Endodermal cell (in vitro differentiated cells): ENCODE data around the gene ANKRD52. TPM values are rescaled to one million over a fixed set of nuclear protein-coding genes. Genes with fewer than 3 reads are reported as not detected.
A peak's percentile ranks its signal among the peaks of the same experiment; 100 is the strongest.

Experiments
- DNase-seq: peaks from one replicate; pipeline ENCODE4 v3.0.0-alpha.2; 2017
- H3K27ac ChIP-seq: 2 replicates; pipeline ENCODE4 v1.5.1; 2013; ENCODE audit warnings: mild to moderate bottlenecking, low read depth, low read length, moderate library complexity
- H3K27me3 ChIP-seq: 2 replicates; pipeline ENCODE4 v1.6.1; 2013; ENCODE audit warnings: mild to moderate bottlenecking, low read length, moderate library complexity; ENCODE audit not compliant: insufficient read depth, control insufficient read depth, poor library complexity, severe bottlenecking
- H3K36me3 ChIP-seq: 2 replicates; pipeline ENCODE4 v1.7.0; 2013; ENCODE audit warnings: mild to moderate bottlenecking, low read length, moderate library complexity; ENCODE audit not compliant: control insufficient read depth, insufficient read depth
- H3K4me1 ChIP-seq: one replicate; pipeline ENCODE4 v1.7.0; 2013; ENCODE audit warnings: low read length; ENCODE audit not compliant: control insufficient read depth, insufficient read depth
- H3K4me3 ChIP-seq: 2 replicates; pipeline ENCODE4 v1.5.1; 2013; ENCODE audit warnings: mild to moderate bottlenecking, low read length, moderate library complexity
- H3K9ac ChIP-seq: 2 replicates; pipeline ENCODE4 v1.6.1; 2013; ENCODE audit warnings: mild to moderate bottlenecking, low read length, moderate library complexity; ENCODE audit not compliant: poor library complexity, severe bottlenecking; ENCODE audit errors: extremely low read depth
- H3K9me3 ChIP-seq: 2 replicates; pipeline ENCODE4 v1.6.1; 2013; ENCODE audit warnings: mild to moderate bottlenecking, low read length, moderate library complexity; ENCODE audit not compliant: control insufficient read depth
- H3K27ac Mint-ChIP-seq: 2 replicates; pipeline ENCODE4 v1.8.0; 2020; ENCODE audit warnings: mixed read lengths
- H3K27me3 Mint-ChIP-seq: 2 replicates; pipeline ENCODE4 v1.8.0; 2021; ENCODE audit warnings: mild to moderate bottlenecking, mixed read lengths; ENCODE audit not compliant: insufficient read depth
- H3K36me3 Mint-ChIP-seq: 2 replicates; pipeline ENCODE4 v1.8.0; 2020; ENCODE audit warnings: low read depth, mixed read lengths
- H3K4me1 Mint-ChIP-seq: 2 replicates; pipeline ENCODE4 v1.8.0; 2020; ENCODE audit warnings: mixed read lengths
- H3K4me3 Mint-ChIP-seq: 2 replicates; pipeline ENCODE4 v1.8.0; 2020; ENCODE audit warnings: mild to moderate bottlenecking, moderate library complexity, mixed read lengths
- H3K9me3 Mint-ChIP-seq: 2 replicates; pipeline ENCODE4 v1.8.0; 2020; ENCODE audit warnings: mild to moderate bottlenecking, mixed read lengths
- WGBS, 2 experiments: methylation state at CpG; one replicate each; pipeline versions ENCODE4 v1.1.5 to v1.1.7; 2013; ENCODE audit warnings: missing lambda C conversion rate in 2 of 2, mixed read lengths in 1 of 2; ENCODE audit not compliant: insufficient coverage in 1 of 2, insufficient read length in 1 of 2; 5-methylcytosine and 5-hydroxymethylcytosine counted together
- total RNA-seq, 2 donors: library from RNA; stranded (reverse); fragmentation: NEBNext Ultra II Directional in 1 of 2; extraction: Animal tissue kit (Norgen Biotek cat#: 25700) in 1 of 2; gene quantifications; 2 replicates in 1 of 2; 3 replicates in 1 of 2; pipeline ENCODE4 v1.2.1, GENCODE V29; 2021
- TF ChIP-seq, protein P1 (sequence below): fragments of 200-600 bp; sonication (generic); conservative IDR thresholded peaks from 2 replicates; pipeline ENCODE4 v1.5.0; 2021; ENCODE audit warnings: antibody characterized with exemption, mild to moderate bottlenecking

Gene ANKRD52
- total RNA-seq, 2 donors from 2014 or later: 39.3 to 54.9 TPM

GRCh38 chr12:56188778-56189098 is 69.4 kb downstream of the ANKRD52 start:
- 0% methylated on average over 2 to 17 of the region's 17 CpGs for WGBS, 2 experiments
- H3K27me3 ChIP-seq: no peaks in the 10 kb centered on the region
- no peaks in the 10 kb centered on the region for H3K27me3 Mint-ChIP-seq
- peak overlapping the region; percentile 90 for H3K4me3 ChIP-seq
- peaks cover 37% of the 10 kb centered on the region for H3K36me3 Mint-ChIP-seq
- H3K9me3 ChIP-seq: no peaks in the 10 kb centered on the region
- peak overlapping the region; percentile 92 for H3K27ac Mint-ChIP-seq
- no peaks in the 10 kb centered on the region for H3K9me3 Mint-ChIP-seq
- H3K4me1 Mint-ChIP-seq: peaks cover 12% of the 10 kb centered on the region
- TF ChIP-seq, protein P1, sequence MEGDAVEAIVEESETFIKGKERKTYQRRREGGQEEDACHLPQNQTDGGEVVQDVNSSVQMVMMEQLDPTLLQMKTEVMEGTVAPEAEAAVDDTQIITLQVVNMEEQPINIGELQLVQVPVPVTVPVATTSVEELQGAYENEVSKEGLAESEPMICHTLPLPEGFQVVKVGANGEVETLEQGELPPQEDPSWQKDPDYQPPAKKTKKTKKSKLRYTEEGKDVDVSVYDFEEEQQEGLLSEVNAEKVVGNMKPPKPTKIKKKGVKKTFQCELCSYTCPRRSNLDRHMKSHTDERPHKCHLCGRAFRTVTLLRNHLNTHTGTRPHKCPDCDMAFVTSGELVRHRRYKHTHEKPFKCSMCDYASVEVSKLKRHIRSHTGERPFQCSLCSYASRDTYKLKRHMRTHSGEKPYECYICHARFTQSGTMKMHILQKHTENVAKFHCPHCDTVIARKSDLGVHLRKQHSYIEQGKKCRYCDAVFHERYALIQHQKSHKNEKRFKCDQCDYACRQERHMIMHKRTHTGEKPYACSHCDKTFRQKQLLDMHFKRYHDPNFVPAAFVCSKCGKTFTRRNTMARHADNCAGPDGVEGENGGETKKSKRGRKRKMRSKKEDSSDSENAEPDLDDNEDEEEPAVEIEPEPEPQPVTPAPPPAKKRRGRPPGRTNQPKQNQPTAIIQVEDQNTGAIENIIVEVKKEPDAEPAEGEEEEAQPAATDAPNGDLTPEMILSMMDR: no peak
- H3K9ac ChIP-seq: peak overlapping the region; percentile 74
- H3K4me1 ChIP-seq: peaks cover 5% of the 10 kb centered on the region
- peak overlapping the region; percentile 84 for H3K27ac ChIP-seq
- DNase-seq: peak; percentile 85
- peak overlapping the region; percentile 97 for H3K4me3 Mint-ChIP-seq
- H3K36me3 ChIP-seq: peaks cover 45% of the 10 kb centered on the region

DNA sequence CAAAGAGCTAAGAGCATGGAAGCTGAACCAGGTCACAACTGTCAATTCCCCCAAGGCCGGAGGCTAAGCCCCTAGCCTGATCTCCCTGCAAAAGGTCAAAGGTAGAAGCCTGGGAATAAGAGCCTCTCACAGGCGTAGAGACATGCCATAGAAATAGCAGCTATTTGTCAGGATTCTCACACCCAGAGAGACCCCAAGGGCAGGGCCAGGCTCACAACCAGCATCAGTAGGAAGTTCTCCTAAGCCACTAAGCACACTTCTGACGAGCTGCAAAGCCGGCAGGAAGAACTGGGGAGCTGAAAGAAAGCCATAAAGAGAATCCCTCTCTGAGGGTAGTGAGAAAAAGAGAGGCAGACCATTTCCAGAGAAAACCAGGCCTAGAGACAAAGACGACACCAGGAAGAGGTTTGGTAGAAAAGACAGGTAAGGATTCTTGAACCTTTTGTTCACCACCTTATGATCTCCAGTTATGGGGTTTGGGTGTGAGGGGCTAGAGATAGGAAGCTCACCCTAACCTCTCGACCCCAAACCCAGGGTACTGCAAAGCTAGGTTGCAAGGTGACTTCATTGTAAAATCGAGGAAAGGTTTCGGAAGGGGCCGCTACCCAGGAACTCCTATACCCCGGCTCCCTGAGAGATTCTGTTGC is 69.9 kb downstream of the ANKRD52 start:
- Mint-ChIP-seq H3K36me3 (peaks cover 38% of the 10 kb centered on the region), H3K9me3 (no peaks in the 10 kb centered on the region), H3K4me1 (peaks cover 12% of the 10 kb centered on the region), H3K27me3 (no peaks in the 10 kb centered on the region), H3K4me3 (peak overlapping the region; percentile 97), H3K27ac (peak overlapping the region; percentile 92)
- peak; percentile 79 for DNase-seq
- H3K4me1 ChIP-seq: peaks cover 5% of the 10 kb centered on the region
- peaks cover 45% of the 10 kb centered on the region for H3K36me3 ChIP-seq
- peak overlapping the region; percentile 74 for H3K9ac ChIP-seq
- no peaks in the 10 kb centered on the region for H3K9me3 ChIP-seq
- H3K4me3 ChIP-seq: peak overlapping the region; percentile 90
- TF ChIP-seq, protein P1: no peak
- H3K27me3 ChIP-seq: no peaks in the 10 kb centered on the region
- peak overlapping the region; percentile 84 for H3K27ac ChIP-seq
- WGBS, 2 experiments: 14 to 16% methylated on average over 8 to 10 of the region's 10 CpGs

Other genes with a start within 250 kb of the ANKRD52 start
- gene IKZF4, start 237.3 kb downstream of the ANKRD52 start, total RNA-seq: 10 to 100 TPM in 1 of 2 donors, 1 to 10 TPM in 1; 9.8 to 10.2 TPM
- 10 to 100 TPM; 35.8 to 58.6 TPM for gene RPS26, start 216.5 kb downstream of the ANKRD52 start, total RNA-seq
- 10 to 100 TPM; 45.7 to 51.8 TPM for gene ERBB3, start 178.2 kb downstream of the ANKRD52 start, total RNA-seq
- 100 to 1,000 TPM; 128 to 161 TPM for gene PA2G4, start 153.8 kb downstream of the ANKRD52 start, total RNA-seq
- 1,000 to 10,000 TPM; 4,305 to 4,379 TPM for gene RPL41, start 141.8 kb downstream of the ANKRD52 start, total RNA-seq
- 1 to 10 TPM; 7.9 to 9.1 TPM for gene ZC3H10, start 140.1 kb downstream of the ANKRD52 start, total RNA-seq
- gene ESYT1, start 130.1 kb downstream of the ANKRD52 start, total RNA-seq: 100 to 1,000 TPM in 1 of 2 donors, 10 to 100 TPM in 1; 97.0 to 118 TPM
- gene MYL6B, start 105.8 kb downstream of the ANKRD52 start, total RNA-seq: 100 to 1,000 TPM; 153 to 191 TPM
- gene MYL6, start 100.0 kb downstream of the ANKRD52 start, total RNA-seq: 1,000 to 10,000 TPM; 1,640 to 1,647 TPM
- gene SMARCC2, start 68.9 kb downstream of the ANKRD52 start, total RNA-seq: 100 to 1,000 TPM; 127 to 129 TPM
- 10 to 100 TPM; 45.8 to 48.9 TPM for gene RNF41, start 36.5 kb downstream of the ANKRD52 start, total RNA-seq
- 10 to 100 TPM; 27.0 to 35.1 TPM for gene NABP2, start 34.0 kb downstream of the ANKRD52 start, total RNA-seq
- gene SLC39A5, start 28.3 kb downstream of the ANKRD52 start, total RNA-seq: 1 to 10 TPM; 2.5 to 3.2 TPM
- gene COQ10A, start 8.6 kb upstream of the ANKRD52 start, total RNA-seq: 10 to 100 TPM; 20.5 to 23.2 TPM
- 100 to 1,000 TPM; 134 to 167 TPM for gene CS, start 41.9 kb upstream of the ANKRD52 start, total RNA-seq
- gene CNPY2, start 57.6 kb upstream of the ANKRD52 start, total RNA-seq: 100 to 1,000 TPM; 183 to 198 TPM
- gene PAN2, start 75.6 kb upstream of the ANKRD52 start, total RNA-seq: 10 to 100 TPM; 66.5 to 90.3 TPM
- gene IL23A, start 80.5 kb upstream of the ANKRD52 start, total RNA-seq: 10 to 100 TPM in 1 of 2 donors, 1 to 10 TPM in 1; 4.6 to 10.4 TPM
- gene STAT2, start 101.7 kb upstream of the ANKRD52 start, total RNA-seq: 100 to 1,000 TPM; 107 to 112 TPM
- not detected for gene APOF, start 104.5 kb upstream of the ANKRD52 start, total RNA-seq
- gene TIMELESS, start 191.0 kb upstream of the ANKRD52 start, total RNA-seq: 10 to 100 TPM; 64.5 to 85.3 TPM
- gene MIP, start 196.3 kb upstream of the ANKRD52 start, total RNA-seq: not detected
- 1 to 10 TPM; 2.9 to 3.8 TPM for gene SPRYD4, start 210.2 kb upstream of the ANKRD52 start, total RNA-seq
- 1 to 10 TPM; 1.5 to 2.7 TPM for gene GLS2, start 229.8 kb upstream of the ANKRD52 start, total RNA-seq